Measurements from ENCODE around the gene LHX6.

DNA sequence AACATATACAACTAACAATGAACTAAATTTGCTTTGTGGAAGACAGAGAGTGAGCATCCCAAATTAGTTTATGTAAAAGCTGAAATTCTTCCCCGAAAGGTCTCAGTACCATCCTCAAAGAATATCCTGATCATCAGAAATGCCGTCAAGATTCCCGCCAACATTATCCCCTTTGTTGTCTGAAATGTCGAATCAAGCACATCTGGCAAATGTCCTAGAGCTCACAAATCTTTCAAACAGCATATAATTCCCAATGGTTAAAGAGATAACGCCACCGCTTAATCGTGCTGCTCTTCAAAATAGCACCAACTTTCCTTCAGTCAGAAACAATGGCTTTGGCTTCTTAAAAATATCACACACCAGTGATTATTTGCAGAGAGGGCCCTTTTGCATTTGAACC is 45.3 kb downstream of the LHX6 start:
- TF ChIP-seq EZH2phosphoT487 (IDR thresholded peaks at IDR 0.05; ENCODE audit: insufficient read depth, low read depth): no peak
- TF ChIP-seq EZH2 (IDR thresholded peaks at IDR 0.05; ENCODE audit: insufficient read depth, poor library complexity, severe bottlenecking): no peak
